Activated CD4-positive, CD25-positive, alpha-beta regulatory T cell treated with anti-CD3 and anti-CD28 coated beads, Interleukin-2, amount 50 U/mL, for 16 hours (primary cell): ENCODE measurements around the gene SCN4A.
"Not testable (repeated sequence)": the region's sequence is repeated elsewhere in the genome, so short reads cannot be mapped to it uniquely, and the experiment has no call there.

Experiments
- DNase-seq: peaks from one replicate; pipeline ENCODE4 v3.0.0-alpha.2; 2020; ENCODE audit warnings: low read depth, low spot score

Gene SCN4A

GRCh38 chr17:63934183-63935112 is 38.3 kb downstream of the SCN4A start:
- no peak for DNase-seq

GRCh38 chr17:63933598-63933997 is 39.1 kb downstream of the SCN4A start:
- DNase-seq, result no peak

- DNase-seq, result no peak
Measured at GRCh38 chr17:63932721-63933120, 40.0 kb downstream of the SCN4A start.

GRCh38 chr17:63931981-63932561 is 40.6 kb downstream of the SCN4A start, which contains the start of gene CD79B:
CD79B (minus strand) TSS chr17:63932331; CDS start chr17:63932261, 70 bp downstream.
- DNase-seq, result no peak

- DNase-seq, result no peak
Measured at GRCh38 chr17:63930951-63931575, 41.7 kb downstream of the SCN4A start.

- DNase-seq, result no peak
Measured at GRCh38 chr17:63929860-63930766, 42.6 kb downstream of the SCN4A start.

GRCh38 chr17:63928966-63929695 is 43.6 kb downstream of the SCN4A start:
- DNase-seq, result no peak

GRCh38 chr17:63928172-63928666 is 44.5 kb downstream of the SCN4A start:
- no peak for DNase-seq

GRCh38 chr17:63927464-63928171 is 45.1 kb downstream of the SCN4A start:
- DNase-seq, result no peak

GRCh38 chr17:63926164-63926563 is 46.6 kb downstream of the SCN4A start:
- no peak for DNase-seq

- no peak for DNase-seq
Measured at GRCh38 chr17:63925615-63926014, 47.1 kb downstream of the SCN4A start.

GRCh38 chr17:63922402-63922801 is 50.3 kb downstream of the SCN4A start:
- DNase-seq, result not testable (repeated sequence)

- not testable (repeated sequence) for DNase-seq
Measured at GRCh38 chr17:63920779-63921178, 51.9 kb downstream of the SCN4A start.

- not testable (repeated sequence) for DNase-seq
Measured at GRCh38 chr17:63920050-63920449, 52.7 kb downstream of the SCN4A start.

- DNase-seq, result peak; percentile 44
Measured at GRCh38 chr17:63919311-63919723, 53.4 kb downstream of the SCN4A start.

GRCh38 chr17:63918789-63919305 is 53.9 kb downstream of the SCN4A start, which contains the start of gene GH1:
GH1 (minus strand) TSS chr17:63918839; CDS start chr17:63918776, 63 bp downstream.
- not testable (repeated sequence) for DNase-seq

- DNase-seq, result no peak
Measured at GRCh38 chr17:63918305-63918704, 54.4 kb downstream of the SCN4A start.

GRCh38 chr17:63917646-63918045 is 55.1 kb downstream of the SCN4A start:
- no peak for DNase-seq

GRCh38 chr17:63917206-63917605 is 55.5 kb downstream of the SCN4A start:
- not testable (repeated sequence) for DNase-seq
